ENCODE measurements around the gene TRIM44.

Gene TRIM44

GRCh38 chr11:35735903-35736302 is 73.3 kb downstream of the TRIM44 start:
- H3K4me3 ChIP-seq (ENCODE audit: low read depth, low read length): no peak overlapping the region

DNA sequence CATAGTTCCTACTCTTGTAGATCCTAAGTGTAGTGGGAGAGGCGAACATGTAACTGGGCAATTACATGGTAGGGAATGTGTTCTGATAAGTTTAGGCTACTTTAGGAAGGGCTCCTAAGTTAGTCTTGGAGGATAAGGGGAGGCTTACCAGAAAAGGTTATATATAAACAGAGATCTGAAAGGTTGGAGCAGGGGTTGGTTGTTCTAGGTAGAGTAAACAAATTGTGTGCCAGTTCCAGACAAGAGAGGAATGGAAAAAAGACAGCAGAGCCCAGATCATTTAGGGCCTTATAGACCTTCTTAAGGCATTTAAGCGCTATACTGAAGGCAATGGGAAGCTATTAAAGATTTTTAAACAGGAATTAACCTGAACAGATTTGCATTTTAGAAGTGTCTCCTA is 74.4 kb downstream of the TRIM44 start:
- H3K4me1 ChIP-seq (ENCODE audit: control insufficient read depth, insufficient read depth, low read length, unreplicated experiment): no peaks in the 10 kb centered on the region
- H3K27me3 ChIP-seq (ENCODE audit: insufficient read depth, low read length): no peaks in the 10 kb centered on the region
- no peak overlapping the region for H3K4me3 ChIP-seq (ENCODE audit: low read depth, low read length)
- H3K27ac ChIP-seq (ENCODE audit: low read depth, low read length): no peak overlapping the region
- no peak overlapping the region for H2AFZ ChIP-seq (ENCODE audit: low read length, unreplicated experiment)
- peaks cover 2% of the 10 kb centered on the region for H3K79me2 ChIP-seq (ENCODE audit: control insufficient read depth, insufficient read depth, low read length, unreplicated experiment)
- peaks cover 62% of the 10 kb centered on the region for H3K36me3 ChIP-seq (ENCODE audit: insufficient read depth, low read length)

More at GRCh38 chr11:35735903-35736302, 73.3 kb downstream of the TRIM44 start:
- H3K27me3 ChIP-seq (ENCODE audit: insufficient read depth, low read length): no peaks in the 10 kb centered on the region
- H3K4me1 ChIP-seq (ENCODE audit: control insufficient read depth, insufficient read depth, low read length, unreplicated experiment): no peaks in the 10 kb centered on the region
- H2AFZ ChIP-seq (ENCODE audit: low read length, unreplicated experiment): no peak overlapping the region
- H3K36me3 ChIP-seq (ENCODE audit: insufficient read depth, low read length): peaks cover 65% of the 10 kb centered on the region
- H3K79me2 ChIP-seq (ENCODE audit: control insufficient read depth, insufficient read depth, low read length, unreplicated experiment): peaks cover under 1% of the 10 kb centered on the region
- H3K27ac ChIP-seq (ENCODE audit: low read depth, low read length): no peak overlapping the region

DNA sequence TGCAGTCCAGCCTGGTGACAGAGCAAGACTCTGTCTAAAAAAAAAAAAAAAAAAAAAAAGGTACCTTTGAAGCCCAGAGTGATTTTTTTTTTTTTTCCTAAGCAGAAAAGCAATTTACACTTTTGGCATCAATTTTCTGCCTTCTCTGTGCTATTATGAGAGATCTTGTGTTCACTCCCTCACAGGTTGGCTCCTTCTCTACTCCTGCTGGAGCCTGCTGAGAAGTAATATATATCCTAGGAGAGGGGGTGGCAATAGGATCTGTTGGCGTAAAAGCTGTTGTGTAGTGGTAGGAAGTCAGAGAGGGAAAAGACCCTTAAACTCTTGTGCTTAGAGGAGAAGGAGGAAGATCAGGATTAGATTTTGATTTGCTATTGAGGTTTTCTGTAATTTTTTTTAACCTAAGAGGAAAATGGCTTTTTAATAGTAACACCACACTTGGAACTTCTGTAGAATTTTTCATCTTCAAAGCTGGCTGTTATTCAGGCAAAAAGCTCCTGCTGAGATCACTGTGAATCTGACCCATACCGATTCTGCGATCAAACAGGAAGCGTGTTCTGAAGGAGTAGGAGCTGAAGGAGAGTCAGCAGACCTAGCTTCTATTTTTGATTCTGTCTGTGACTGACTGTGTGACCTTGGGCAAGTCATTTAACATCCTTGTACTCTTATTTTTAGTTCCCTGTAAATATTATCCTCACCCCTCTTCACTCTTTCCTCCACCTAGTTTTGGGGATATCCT is 77.7 kb downstream of the TRIM44 start:
- Histone ChIP-seq H3K36me3 (ENCODE audit: insufficient read depth, low read length) (peaks cover 32% of the 10 kb centered on the region), H3K79me2 (ENCODE audit: control insufficient read depth, insufficient read depth, low read length, unreplicated experiment) (peaks cover 7% of the 10 kb centered on the region), H3K27ac (ENCODE audit: low read depth, low read length) (no peak overlapping the region), H3K4me1 (ENCODE audit: control insufficient read depth, insufficient read depth, low read length, unreplicated experiment) (no peaks in the 10 kb centered on the region), H2AFZ (ENCODE audit: low read length, unreplicated experiment) (no peak overlapping the region), H3K4me3 (ENCODE audit: low read depth, low read length) (no peak overlapping the region), H3K27me3 (ENCODE audit: insufficient read depth, low read length) (no peaks in the 10 kb centered on the region)

- no peak overlapping the region for H3K27ac ChIP-seq (ENCODE audit: low read depth, low read length)
- peaks cover 13% of the 10 kb centered on the region; the same call in 1 of the 2 replicates for H3K36me3 ChIP-seq (ENCODE audit: insufficient read depth, low read length)
- H3K4me1 ChIP-seq (ENCODE audit: control insufficient read depth, insufficient read depth, low read length, unreplicated experiment): no peaks in the 10 kb centered on the region
- no peaks in the 10 kb centered on the region for H3K27me3 ChIP-seq (ENCODE audit: insufficient read depth, low read length)
- H3K4me3 ChIP-seq (ENCODE audit: low read depth, low read length): no peak overlapping the region
- H2AFZ ChIP-seq (ENCODE audit: low read length, unreplicated experiment): no peak overlapping the region
- peaks cover 7% of the 10 kb centered on the region for H3K79me2 ChIP-seq (ENCODE audit: control insufficient read depth, insufficient read depth, low read length, unreplicated experiment)
These were observed 80.3 kb downstream of the TRIM44 start for GRCh38 chr11:35742707-35743454.

GRCh38 chr11:35746356-35747153 is 84.0 kb downstream of the TRIM44 start:
- Histone ChIP-seq H3K27me3 (ENCODE audit: insufficient read depth, low read length) (no peaks in the 10 kb centered on the region), H3K4me1 (ENCODE audit: control insufficient read depth, insufficient read depth, low read length, unreplicated experiment) (peaks cover under 1% of the 10 kb centered on the region), H3K36me3 (ENCODE audit: insufficient read depth, low read length) (no peaks in the 10 kb centered on the region), H2AFZ (ENCODE audit: low read length, unreplicated experiment) (no peak overlapping the region), H3K27ac (ENCODE audit: low read depth, low read length) (no peak overlapping the region), H3K79me2 (ENCODE audit: control insufficient read depth, insufficient read depth, low read length, unreplicated experiment) (peaks cover 8% of the 10 kb centered on the region), H3K4me3 (ENCODE audit: low read depth, low read length) (no peak overlapping the region)

DNA sequence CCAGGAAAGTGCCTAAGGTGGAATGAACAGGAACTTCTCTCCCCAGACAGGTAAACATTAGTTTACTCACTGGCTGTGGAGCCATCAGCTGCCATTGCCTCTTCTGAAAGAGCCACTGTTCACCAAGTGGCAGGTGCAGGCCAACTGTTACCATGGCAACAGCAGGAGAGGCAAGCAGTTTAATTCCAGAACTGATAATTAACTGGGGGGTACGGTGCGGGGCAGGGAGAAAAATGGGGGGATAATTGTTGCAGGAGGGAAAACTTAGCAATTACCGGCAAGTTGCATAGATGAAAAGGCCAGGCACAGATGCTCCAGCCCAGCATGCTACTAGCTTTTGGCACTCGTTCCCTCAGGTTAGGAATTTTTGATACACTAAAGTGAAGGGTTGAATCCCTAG is 85.1 kb downstream of the TRIM44 start:
- Histone ChIP-seq H3K36me3 (ENCODE audit: insufficient read depth, low read length) (no peaks in the 10 kb centered on the region), H3K27me3 (ENCODE audit: insufficient read depth, low read length) (no peaks in the 10 kb centered on the region), H3K4me1 (ENCODE audit: control insufficient read depth, insufficient read depth, low read length, unreplicated experiment) (peaks cover 6% of the 10 kb centered on the region), H3K79me2 (ENCODE audit: control insufficient read depth, insufficient read depth, low read length, unreplicated experiment) (peaks cover 8% of the 10 kb centered on the region), H2AFZ (ENCODE audit: low read length, unreplicated experiment) (no peak overlapping the region), H3K27ac (ENCODE audit: low read depth, low read length) (no peak overlapping the region), H3K4me3 (ENCODE audit: low read depth, low read length) (no peak overlapping the region)

DNA sequence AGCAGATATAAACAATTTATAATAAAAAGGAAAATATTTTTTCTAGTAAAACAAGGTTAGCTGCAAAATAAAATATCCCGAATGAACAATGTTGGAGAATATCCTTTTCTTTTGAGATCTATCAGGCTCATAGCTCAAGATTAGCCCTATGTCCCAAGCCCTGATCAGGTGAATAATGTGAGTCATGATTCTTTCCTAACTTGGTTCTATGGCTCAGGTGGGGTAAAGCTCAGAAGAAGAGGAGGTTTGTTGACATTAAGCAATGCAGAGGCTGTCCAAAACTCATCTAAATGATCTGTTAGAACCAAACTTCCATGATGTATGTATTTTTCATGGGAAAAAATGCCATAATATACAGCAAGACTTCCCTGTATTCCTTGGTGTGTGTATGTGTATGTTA is 86.1 kb downstream of the TRIM44 start:
- no peak overlapping the region for H3K27ac ChIP-seq (ENCODE audit: low read depth, low read length)
- H3K36me3 ChIP-seq (ENCODE audit: insufficient read depth, low read length): no peaks in the 10 kb centered on the region
- no peaks in the 10 kb centered on the region for H3K27me3 ChIP-seq (ENCODE audit: insufficient read depth, low read length)
- H3K4me1 ChIP-seq (ENCODE audit: control insufficient read depth, insufficient read depth, low read length, unreplicated experiment): peaks cover 6% of the 10 kb centered on the region
- peaks cover 5% of the 10 kb centered on the region for H3K79me2 ChIP-seq (ENCODE audit: control insufficient read depth, insufficient read depth, low read length, unreplicated experiment)
- no peak overlapping the region for H3K4me3 ChIP-seq (ENCODE audit: low read depth, low read length)
- no peak overlapping the region for H2AFZ ChIP-seq (ENCODE audit: low read length, unreplicated experiment)

- peaks cover 5% of the 10 kb centered on the region for H3K79me2 ChIP-seq (ENCODE audit: control insufficient read depth, insufficient read depth, low read length, unreplicated experiment)
- no peaks in the 10 kb centered on the region for H3K36me3 ChIP-seq (ENCODE audit: insufficient read depth, low read length)
- no peak overlapping the region for H2AFZ ChIP-seq (ENCODE audit: low read length, unreplicated experiment)
- peaks cover 6% of the 10 kb centered on the region for H3K4me1 ChIP-seq (ENCODE audit: control insufficient read depth, insufficient read depth, low read length, unreplicated experiment)
- no peak overlapping the region for H3K27ac ChIP-seq (ENCODE audit: low read depth, low read length)
- no peaks in the 10 kb centered on the region for H3K27me3 ChIP-seq (ENCODE audit: insufficient read depth, low read length)
- no peak overlapping the region for H3K4me3 ChIP-seq (ENCODE audit: low read depth, low read length)
These were observed 87.7 kb downstream of the TRIM44 start for GRCh38 chr11:35750315-35750714.

DNA sequence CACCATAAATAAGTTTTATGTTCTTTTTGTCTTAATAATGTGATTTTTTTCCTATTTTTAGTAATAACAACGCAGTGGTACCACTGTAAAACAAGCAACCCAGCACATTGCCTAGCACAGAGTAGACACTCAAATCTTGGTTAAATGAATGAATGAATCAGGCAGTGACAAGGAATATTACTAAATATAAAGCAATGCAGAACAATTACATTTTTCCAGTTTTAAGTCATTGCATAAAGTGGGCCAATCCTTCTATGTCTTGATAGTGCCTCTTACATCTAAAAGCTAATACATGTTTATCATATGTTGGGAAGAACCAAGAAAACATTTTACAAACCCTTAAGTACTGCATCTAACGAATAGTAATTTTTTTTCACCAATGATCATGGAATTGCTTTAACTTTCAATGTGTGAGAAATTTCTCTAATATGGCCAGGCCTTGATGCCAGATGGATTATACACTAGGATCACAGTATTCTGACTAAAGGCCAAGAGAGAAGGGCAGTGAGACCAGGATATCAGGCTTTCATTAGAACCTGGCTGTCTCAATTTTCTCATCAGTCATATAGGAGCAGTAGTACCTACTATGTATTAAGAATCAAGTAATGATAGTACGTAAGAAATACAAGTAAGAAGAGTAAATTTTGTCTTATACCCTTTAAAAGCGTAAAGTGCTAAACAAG is 88.5 kb downstream of the TRIM44 start:
- Histone ChIP-seq H3K79me2 (ENCODE audit: control insufficient read depth, insufficient read depth, low read length, unreplicated experiment) (peaks cover 5% of the 10 kb centered on the region), H3K4me3 (ENCODE audit: low read depth, low read length) (no peak overlapping the region), H3K27me3 (ENCODE audit: insufficient read depth, low read length) (no peaks in the 10 kb centered on the region), H2AFZ (ENCODE audit: low read length, unreplicated experiment) (no peak overlapping the region), H3K36me3 (ENCODE audit: insufficient read depth, low read length) (no peaks in the 10 kb centered on the region), H3K27ac (ENCODE audit: low read depth, low read length) (no peak overlapping the region), H3K4me1 (ENCODE audit: control insufficient read depth, insufficient read depth, low read length, unreplicated experiment) (peaks cover 6% of the 10 kb centered on the region)

DNA sequence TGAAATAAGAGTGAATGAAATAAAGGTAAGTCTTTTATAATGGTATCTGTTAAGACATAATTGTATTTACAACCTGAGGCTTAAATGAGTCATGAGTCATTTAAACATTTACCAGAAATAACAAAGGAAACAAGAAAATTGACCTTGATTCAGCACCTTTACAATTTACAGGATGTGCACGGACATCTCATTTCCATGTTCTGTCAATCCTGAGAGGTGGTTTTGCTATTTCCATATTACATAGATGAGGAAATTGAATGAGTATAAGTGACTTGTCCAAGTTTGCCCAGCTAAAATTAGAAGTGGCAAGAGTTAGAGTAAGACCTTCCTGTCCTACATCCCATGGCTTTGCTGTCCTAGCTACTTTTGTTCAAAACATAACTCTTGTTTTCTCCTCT is 89.1 kb downstream of the TRIM44 start:
- H3K27me3 ChIP-seq (ENCODE audit: insufficient read depth, low read length): no peaks in the 10 kb centered on the region
- no peak overlapping the region for H3K4me3 ChIP-seq (ENCODE audit: low read depth, low read length)
- H3K79me2 ChIP-seq (ENCODE audit: control insufficient read depth, insufficient read depth, low read length, unreplicated experiment): peaks cover 5% of the 10 kb centered on the region
- peaks cover 6% of the 10 kb centered on the region for H3K4me1 ChIP-seq (ENCODE audit: control insufficient read depth, insufficient read depth, low read length, unreplicated experiment)
- H3K27ac ChIP-seq (ENCODE audit: low read depth, low read length): no peak overlapping the region
- H2AFZ ChIP-seq (ENCODE audit: low read length, unreplicated experiment): no peak overlapping the region
- H3K36me3 ChIP-seq (ENCODE audit: insufficient read depth, low read length): no peaks in the 10 kb centered on the region

All from ACC112 (cell line).